Measurements from ENCODE around the gene ASF1A.

- TF ChIP-seq CTCF (IDR thresholded peaks at IDR 0.05) (no peak), POLR2A (IDR thresholded peaks at IDR 0.05) (no peak)
Observed at GRCh38 chr6:118871331-118871730, 22.6 kb upstream of the ASF1A start.

Data from stomach (tissue), 4 donors.